Measurements from ENCODE around the gene ZNF436.

GRCh38 chr1:23394684-23395083 is 25.0 kb upstream of the ZNF436 start:
- TF ChIP-seq TEAD4 (IDR thresholded peaks at IDR 0.05) (no peak), REST (IDR thresholded peaks at IDR 0.05; ENCODE audit: low read depth) (no peak), NFIC (IDR thresholded peaks at IDR 0.05) (no peak), CEBPB (IDR thresholded peaks at IDR 0.05) (no peak), YY1 (IDR thresholded peaks at IDR 0.05; ENCODE audit: low read depth) (no peak), TAF1 (IDR thresholded peaks at IDR 0.05; ENCODE audit: low read depth) (no peak), EGR1 (IDR thresholded peaks at IDR 0.05) (no peak), TCF12 (IDR thresholded peaks at IDR 0.05; ENCODE audit: low read depth) (no peak), MAX (IDR thresholded peaks at IDR 0.05) (no peak), RAD21 (IDR thresholded peaks at IDR 0.05; ENCODE audit: low read depth) (no peak), EP300 (IDR thresholded peaks at IDR 0.05; ENCODE audit: borderline replicate concordance) (no peak)

All from Ishikawa (cell line).